Right renal pelvis (tissue), 4 donors: ENCODE data around the gene CTXN1. TPM values are rescaled to one million over a fixed set of nuclear protein-coding genes. Genes with fewer than 3 reads are reported as not detected.
"Not testable (repeated sequence)": the region's sequence is repeated elsewhere in the genome, so short reads cannot be mapped to it uniquely, and the experiment has no call there.

Source experiments
- DNase-seq, 4 donors: peaks; one replicate each; pipeline ENCODE4 v3.0.0-alpha.2; 2013; ENCODE audit warnings: low read depth in 4 of 4, low spot score in 3 of 4, missing footprints in 1 of 4
- polyA plus RNA-seq, 4 donors: library from polyadenylated mRNA; unstranded; fragments of 120-200 nt; gene quantifications; one replicate each; pipeline ENCODE4 v1.2.1, GENCODE V29; 2013; ENCODE audit not compliant: insufficient read length in 4 of 4

The CTXN1 gene
- polyA plus RNA-seq = 10 to 100 TPM; 13.5 to 38.3 (median 19.1) TPM

DNA sequence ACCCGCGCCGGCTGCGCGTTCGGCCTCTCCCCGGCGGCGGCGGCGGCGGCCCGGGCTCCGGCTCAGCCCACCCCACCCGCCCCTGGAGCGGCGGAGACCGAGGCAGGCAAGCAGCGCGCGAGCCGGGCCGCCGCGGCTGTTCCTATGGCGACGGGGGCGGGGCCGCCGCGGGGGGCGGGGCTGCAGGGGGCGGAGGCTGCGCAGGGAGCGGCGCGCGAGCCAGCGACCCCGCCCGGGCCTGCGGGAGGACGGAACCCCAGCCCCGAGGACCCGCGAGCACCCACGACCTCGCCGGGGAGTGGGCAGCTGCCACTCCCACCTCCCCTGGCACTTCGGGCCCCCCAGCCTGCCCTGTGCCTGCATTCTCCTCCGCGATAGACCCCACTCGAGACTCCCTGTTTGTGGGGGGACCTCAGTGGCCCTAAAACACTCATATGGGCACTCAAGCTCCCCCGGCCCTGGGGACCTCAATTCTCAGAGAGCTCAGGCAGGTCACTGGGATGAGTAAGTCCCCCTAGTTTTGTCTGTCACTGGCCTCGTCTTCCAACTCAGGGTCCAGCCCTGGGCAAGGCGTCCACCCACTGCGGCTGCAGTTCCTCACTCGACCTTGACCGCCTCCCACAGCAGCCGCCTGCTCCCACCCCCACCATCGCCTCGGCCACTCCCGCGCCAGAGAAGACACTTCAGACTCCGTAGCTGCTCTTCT is at the start of gene CTXN1:
Gene CTXN1, minus strand, starts transcription at position 115 of the 706 bp plus-strand sequence. CDS start 597 bp downstream, outside the sequence.
- DNase-seq = no peak

DNA sequence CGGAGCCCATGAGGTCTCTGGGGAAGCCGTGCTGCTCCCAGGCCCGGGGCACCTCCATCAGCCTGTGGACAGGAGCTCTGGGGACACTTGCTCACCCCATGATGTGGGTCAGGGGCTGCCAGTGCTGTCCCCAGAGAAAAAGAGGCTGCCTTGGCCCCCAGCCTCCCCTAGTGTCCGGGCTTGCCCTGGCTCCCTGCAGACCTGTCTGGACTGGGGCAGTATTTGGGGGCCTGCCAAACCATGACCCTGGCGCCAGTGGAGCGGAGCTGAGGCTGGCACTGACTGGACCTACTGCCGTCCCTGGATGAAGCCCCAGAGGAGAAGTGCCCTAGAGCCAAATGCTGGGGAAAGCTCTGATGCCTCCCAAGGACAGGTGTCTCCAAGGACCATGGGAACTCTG is 49.1 kb upstream of the CTXN1 start:
- no peak for DNase-seq

DNA sequence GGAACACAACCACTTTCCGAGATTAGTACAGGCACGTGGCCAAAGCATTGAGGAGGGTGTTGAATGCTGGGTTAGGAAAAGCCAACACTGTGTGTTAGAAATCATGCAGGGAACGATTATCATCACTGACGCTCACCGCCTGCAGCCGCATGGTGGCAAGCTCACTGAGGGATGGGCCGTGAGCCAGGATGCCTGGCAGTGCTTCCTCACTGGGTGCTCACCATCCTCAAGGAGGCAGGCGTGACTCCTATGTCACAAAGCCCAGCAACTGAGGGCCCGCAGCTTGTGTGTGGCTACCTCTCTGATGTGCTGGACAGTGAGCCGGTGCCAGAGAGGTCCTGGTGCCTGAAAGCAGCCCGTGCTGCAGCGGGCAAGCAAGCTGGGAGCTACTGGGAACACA is 47.9 kb upstream of the CTXN1 start:
- DNase-seq = no peak

DNA sequence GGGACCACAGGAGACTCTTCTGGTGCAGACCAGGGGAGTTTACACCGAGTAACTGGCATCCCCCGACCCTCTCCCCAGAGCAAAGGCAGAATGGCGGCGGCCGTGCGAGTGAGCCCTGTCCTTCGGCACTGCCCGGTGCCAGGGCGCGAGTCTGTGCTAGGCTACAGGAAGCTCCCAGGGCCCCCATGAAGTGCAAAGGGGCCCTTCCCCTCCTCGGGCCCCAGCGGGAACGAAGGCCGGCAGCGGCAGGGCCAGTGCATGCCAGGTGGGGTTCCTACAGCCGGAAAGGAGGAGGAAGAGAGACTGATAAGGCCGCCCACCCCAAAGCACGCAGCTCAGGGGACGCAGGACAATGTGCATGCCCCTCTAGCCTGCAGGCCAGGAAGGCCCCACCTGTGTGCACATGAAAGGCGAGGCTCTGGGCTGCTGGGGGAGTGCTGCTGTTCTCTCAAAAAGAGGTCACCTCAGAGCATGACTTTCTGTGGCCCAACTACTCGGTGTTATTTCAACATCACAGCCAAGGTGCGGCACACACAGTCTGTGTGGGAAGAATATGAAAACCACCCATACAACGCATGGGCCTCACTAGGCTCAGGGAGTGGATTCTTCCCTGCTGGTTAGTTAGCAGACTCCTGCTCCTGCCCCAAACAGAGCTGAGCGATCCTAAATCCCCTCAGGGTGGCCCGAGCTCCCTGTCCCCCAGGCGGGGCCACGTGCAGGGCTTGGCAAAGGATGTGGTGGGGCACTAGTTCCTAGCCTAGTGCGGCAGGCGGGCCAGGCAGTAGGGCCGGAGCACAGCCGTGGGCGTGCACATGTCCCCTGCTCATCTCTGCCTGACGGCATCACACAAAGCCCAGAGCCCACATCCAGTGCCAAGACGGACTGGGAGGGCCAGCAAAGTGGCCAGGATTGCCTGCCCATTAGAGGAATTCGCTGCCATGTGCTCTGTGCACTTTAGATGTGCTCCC is 45.9 kb upstream of the CTXN1 start:
- no peak for DNase-seq

DNA sequence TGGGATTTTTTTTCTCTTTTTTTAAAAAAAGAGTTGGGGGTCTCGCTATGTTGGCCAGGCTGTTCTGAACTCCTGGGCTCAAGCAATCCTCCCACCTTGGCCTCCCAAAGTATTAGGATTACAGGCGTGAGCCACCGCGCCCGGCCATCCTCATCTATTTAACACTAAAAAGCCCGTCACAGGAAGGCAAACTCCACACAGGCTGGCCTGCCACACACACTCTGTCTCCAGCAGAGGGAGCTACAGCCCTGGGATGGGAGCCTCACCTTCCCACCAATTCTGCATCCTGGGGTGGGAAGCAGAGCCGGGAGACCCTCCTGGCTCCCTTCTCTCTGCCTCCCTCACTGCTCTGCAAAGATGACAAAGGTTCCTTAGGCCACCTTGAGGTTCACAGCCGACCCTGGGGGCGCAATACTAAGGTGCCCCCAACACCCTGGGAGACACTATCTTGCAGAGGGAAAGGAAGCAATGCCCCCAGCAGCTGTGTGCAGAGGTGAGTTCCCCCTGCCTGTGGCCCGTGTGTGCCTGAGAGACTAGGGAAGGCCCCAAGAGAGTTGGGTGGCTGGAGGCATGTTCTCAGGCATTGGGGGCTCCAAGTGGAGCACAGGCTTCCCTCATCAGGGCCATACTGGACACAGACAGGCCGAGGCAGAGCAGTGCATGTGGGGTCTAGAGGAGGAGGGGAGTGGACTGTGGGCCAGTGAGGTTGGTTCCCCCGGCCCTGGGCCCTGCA is 44.9 kb upstream of the CTXN1 start:
- DNase-seq = no peak

DNA sequence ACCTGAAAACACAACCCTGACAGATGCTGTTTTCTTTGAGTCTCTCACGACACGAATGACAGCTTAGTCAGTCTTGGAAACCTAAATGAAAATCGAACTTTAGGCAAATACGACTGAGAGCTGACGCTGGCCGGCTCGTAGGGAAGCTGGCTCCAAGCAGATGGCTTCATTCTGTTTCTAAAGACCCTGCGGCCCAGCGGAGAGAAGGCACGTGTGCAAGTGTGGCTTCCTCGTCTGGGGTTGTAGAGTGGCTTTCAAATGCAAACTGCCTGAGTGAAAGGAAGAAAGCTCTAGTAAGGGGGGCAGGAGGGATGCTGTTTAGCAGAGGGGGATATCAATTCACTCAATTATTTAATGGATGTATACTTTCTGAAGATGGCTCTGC is 43.6 kb upstream of the CTXN1 start:
- no peak for DNase-seq

DNA sequence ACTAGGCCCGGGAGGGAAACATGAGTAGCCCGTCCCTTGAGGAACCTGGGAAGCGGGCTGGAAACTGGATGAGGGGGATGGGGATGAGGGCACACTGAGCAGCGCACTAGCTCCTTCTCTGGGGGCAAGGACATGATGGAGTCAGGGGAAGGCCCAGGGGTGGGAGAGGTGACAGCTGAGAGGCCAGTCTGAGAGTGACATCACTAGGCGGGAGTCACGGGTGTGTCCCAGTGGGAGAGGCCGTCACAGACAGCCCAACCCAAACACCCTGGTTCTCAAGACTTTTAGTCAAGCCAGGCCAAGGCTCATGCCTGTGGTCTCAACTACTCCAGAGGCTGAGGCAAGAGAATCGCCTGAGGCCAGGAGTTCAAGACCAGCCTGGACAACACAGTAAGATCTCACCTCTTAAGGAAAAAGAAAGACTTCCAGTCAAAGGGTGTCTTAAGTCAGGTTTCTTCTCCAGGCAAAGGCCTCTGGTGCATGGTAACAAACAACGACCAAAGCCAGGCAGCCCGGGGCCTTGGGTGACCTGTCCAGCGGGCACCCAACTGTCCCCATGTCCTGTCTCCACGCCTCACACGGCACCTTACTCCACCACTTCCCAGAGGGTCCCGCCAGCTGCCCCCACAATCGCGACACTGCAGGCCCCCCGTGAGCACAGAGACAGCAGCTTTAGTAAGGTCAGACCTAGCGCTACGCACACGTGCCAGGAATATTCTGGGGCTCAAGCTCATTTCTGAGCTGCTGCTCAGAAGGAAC is 43.0 kb upstream of the CTXN1 start:
- no peak for DNase-seq

DNA sequence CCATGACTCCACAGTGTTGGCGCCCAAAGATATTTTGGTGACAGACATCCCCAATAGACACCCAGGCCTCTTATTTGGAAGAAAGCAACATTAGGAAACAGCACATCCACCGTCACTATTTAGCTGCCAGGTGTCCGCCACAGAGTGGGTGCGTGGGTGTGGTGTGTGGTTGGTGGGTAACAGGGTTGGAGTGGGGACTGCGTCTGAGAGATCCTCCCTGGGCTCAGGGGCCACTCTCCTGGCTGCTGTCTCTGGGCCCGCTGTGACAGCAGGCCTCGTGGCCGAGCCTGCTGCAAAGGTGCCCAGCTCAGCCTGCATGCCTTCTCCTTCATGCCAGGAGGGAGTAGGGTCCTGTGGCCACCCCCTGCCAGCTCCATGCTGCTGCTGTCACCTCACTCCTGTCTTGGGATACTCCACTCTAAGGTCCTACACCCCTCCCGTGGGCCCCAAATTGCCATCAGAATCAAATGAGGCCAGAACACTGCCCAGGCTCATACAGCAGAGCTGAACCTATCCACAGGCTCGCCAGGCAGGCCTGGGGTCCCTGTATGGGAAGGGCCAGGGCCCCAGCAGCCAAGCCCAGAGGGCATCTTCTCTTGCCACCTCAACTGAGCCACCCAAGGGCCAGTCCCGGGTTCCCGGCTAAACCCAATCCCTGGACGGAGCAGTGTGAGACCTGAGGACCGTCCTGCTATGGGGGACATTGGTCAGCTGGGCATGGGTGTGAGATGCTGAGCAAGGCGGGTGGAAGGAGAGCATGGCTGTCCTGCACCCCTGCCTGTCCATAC is 42.3 kb upstream of the CTXN1 start:
- DNase-seq = no peak

DNA sequence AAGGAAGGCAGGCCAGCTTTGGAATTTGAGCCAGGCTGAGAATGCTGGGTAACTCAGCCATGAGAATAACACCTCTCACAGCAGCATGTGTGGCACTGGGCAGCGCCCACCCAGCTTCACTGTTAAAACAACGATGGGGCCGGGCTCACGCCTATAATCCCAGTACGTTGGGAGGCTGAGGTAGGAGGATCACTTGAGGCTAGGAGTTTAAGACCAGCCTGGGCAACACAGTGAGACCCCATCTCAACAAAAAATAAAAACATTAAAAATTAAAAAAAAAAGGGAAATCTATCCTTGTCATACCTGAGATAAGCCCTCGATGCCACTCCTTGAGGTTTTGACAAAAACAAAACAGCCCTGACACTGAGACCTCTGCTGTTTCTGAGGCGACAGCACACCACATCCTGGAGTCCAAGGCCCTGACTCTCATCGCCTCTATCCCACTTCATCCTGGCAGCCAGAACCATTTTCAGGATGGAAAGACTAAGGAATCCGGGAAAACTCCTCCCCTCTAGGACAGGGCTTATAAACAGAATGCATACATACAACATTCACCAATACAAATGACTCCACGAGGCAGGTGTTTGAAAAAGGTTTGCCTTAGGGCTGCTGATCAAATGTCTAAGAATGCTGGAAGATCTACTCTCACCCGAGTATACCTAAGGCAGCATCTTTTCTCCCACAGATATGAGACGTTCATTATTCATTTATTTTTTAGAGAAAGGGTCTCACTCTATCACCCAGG is 40.2 kb upstream of the CTXN1 start:
- DNase-seq = no peak

DNA sequence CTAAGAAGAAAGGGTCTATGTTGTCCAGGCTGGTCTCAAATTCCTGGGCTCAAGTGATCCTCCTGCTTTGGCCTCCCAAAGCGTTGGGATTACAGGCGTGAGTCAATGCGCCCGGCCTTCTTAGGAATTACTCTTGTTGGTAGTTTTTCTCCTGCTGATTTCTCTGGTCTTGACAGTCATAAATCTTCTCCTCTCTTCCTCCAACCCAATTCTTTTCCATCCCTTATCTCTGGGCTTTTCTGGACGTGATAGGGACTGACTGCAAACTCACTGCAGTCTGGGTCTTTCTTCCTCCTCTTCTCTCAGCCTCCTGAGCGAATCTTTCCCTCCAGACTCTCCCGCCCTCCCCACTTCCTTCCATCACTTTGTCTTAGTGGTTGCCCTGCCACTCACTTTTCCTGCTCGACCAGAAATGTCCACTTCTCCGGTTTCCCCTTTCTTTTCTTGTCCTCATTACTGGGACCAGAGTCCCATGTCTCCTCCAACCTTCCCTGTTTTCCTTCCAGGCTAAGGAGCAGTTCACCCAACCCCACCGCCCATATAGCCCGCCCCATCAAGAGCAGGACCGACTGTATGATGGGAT is 39.4 kb upstream of the CTXN1 start:
- no peak for DNase-seq

DNA sequence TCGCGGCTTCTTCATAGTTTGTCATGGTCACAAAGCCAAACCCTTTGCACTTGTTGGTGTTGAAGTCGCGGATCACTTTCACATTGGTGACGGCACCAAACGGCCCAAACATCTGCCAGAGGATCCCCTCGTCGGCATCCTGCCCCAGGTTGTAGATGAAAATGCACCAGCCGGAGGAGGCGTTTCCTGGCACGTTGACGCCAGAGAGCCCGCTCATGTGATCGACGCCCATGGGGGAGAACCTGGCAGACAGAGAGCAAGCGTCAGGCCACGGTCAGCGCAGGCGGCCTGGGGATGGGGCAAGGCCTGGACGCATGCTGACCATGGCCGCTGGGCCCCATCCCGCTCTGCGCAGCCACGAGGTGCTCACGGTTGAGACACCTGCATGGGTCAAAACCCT is 37.6 kb upstream of the CTXN1 start:
- no peak for DNase-seq

DNA sequence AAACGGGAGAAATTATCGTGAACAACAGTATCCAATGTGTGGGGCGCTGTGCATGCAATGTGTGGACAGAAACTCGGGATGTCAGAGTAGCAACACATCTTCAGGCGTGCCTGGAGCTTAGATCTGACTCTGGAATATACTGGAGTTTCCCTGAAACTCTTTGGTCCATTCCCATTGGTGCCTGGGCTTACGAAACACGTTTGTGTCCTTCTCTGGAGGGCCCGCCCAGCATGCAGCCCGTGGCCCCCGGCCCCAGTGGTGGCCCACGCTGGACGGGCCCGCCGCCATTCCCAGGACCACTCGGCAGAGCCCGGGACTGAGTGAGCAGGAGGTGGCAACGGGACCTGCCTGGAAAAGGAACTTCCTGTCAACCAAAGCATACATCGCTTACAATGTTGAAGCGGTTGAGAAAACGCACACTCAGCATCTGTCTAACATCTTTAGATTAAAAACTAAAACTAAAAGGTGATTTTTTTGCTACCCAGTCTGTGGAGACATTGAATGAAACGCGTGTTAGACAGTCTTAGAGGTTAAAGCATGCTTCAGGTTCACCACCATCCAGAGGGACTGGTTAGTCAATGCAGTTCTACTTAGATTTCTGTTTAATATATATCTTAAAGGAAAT is 36.8 kb upstream of the CTXN1 start:
- DNase-seq = no peak

DNA sequence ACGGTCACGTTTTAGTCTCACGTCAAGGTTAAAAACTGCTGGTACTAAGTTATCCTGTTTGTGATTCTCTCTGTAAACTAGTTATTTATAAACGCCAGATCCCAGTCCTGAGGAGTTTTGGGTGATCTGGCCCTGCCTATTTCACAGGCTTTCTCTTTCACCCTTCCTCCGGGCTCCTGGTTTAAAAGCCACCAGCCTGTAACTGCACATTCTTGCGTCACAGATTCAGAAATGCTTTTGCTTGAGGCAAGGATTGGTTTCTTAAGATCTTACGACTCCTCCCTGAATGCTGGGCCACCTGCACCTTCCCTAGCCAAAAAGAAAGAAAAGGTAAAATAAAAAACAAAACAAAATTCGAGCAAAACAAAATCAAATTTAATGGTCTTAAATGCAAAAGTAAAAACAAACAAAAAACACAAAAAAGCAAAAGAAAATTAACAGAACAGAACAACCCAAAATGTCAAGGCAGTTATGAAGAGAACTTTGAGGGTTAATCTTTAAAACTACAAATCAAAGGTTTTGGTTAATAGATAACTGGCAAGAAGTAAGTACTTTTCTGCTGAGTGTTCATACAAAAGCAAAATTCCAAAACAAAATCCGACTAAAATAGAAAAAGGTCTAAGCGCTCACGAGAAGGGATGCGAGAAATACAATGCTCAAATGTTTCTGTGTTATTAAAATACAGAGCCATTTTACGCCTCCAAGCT is 36.1 kb upstream of the CTXN1 start:
- DNase-seq = no peak

DNA sequence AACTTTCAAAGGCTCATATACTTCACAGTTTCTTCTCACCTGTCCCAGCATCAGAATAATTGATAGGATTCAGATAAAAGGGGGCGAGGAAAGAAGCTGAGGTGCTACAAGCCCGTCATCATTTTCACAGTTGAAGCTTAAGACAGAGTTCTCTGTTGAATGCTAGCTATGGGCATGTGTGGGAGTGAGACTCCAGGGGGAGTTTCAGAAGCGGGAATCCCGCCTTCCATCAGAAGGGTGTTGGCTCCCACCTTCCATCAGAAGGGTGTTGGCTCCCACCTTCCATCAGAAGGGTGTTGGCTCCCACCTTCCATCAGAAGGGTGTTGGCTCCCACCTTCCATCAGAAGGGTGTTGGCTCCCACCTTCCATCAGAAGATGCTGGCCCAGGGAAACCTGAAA is 35.1 kb upstream of the CTXN1 start:
- DNase-seq = not testable (repeated sequence)

DNA sequence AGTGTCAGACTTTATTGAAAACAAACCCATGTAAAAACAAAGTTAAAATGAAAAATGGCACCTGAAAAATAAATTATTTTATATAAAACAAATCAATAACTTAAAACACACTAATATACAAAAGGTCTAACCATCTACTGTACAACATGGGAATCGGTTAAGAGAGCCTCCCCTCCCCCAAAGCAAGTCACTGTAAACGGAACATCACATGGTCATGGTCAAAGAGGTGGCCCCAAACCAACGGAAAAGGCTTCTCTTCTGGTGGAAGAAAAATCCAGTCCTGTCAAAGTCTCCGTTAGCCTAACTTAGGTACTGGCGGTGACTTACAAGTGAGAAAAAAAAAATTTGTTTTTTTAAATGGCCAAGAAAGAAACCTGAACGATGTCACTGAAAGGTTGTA is 33.3 kb upstream of the CTXN1 start:
- no peak for DNase-seq

DNA sequence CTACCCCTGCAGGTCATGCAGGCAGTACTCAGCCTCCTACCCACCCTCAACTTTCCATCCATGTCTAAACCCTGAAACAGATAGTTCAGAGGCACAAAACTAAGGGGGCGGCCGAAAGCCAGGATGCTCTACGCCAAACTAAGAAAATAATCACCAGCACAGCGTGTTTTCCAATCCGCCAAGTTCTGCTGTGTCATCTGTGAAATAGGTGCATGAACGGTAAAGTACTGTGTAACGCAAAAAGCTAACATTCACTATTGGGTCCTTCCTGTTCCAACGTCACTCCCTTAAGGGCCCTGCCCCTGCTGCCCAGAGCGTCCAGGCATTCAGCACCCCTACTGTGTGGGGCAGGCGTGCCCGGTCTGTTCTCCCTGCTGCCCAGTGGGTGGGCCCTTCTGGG is 29.8 kb upstream of the CTXN1 start:
- DNase-seq = no peak

DNA sequence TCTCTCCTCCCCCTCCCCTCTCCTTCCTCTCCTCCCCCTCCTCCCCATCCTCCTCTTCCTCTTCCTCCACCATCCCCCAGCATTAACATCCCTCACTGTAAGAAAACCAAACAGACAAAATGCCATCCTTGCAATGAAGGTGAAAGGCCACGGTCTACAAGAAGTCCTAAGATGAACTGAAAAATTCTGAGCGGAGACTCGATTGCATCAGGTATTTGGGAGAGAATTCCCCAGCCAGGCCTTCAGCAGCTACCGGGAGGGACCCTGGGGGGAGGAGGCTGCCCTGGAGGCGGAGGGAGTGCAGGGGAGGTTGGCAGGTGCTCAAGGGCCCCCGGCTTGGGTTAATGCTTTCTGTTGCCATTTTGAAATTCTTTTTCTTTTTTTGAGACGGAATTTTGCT is 27.6 kb upstream of the CTXN1 start:
- DNase-seq = no peak
